ENCODE data around the gene HELT. TPM values are rescaled to one million over a fixed set of nuclear protein-coding genes. Genes with fewer than 3 reads are reported as not detected.

Gene HELT
- total and polyA plus RNA-seq, 10 of the 15 experiments (the other 5 are each of a cell fraction or from before 2014, with no cell fraction given) = not detected

GRCh38 chr4:184991860-184992259 lies 26.4 kb upstream of the HELT start:
- in situ Hi-C loops (cut with MboI) (loop anchor here (10.0 kb wide), 1 partner anchor 63 kb away; no protein-coding TSS in a partner anchor), intact Hi-C loops (cut with micrococcal nuclease; ENCODE audit: unreplicated experiment) (no loop called here)
- ChIA-PET CTCF (no interaction called here), SMC1A (ENCODE audit: uncharacterized antibody, unreplicated experiment) (no interaction called here), RAD21 (ENCODE audit: unreplicated experiment) (no interaction called here), POLR2A (no interaction called here)
- DNase-seq (ENCODE audit: low read depth, low spot score) (no peak), ATAC-seq (no peak), FAIRE-seq (no peak)
- Histone ChIP-seq H3K4me1 (ENCODE audit: control insufficient read depth, insufficient read depth, low read length) (no peaks in the 10 kb centered on the region), H3K4me3 (no peak overlapping the region), H2AFZ (ENCODE audit: control insufficient read depth, low read depth, low read length) (no peak overlapping the region), H4K20me1 (ENCODE audit: control insufficient read depth, insufficient read depth) (no peaks in the 10 kb centered on the region), H3K4me2 (ENCODE audit: control insufficient read depth, insufficient read depth) (no peak overlapping the region), H3K79me2 (ENCODE audit: control insufficient read depth, insufficient read depth, low read length) (no peaks in the 10 kb centered on the region), H3K36me3 (ENCODE audit: control insufficient read depth in 2 of 2, insufficient read depth in 2 of 2, low read length in 1 of 2) (no peaks in the 10 kb centered on the region), H3K27me3 (replicated peaks in 1 of 2; ENCODE audit: control insufficient read depth in 2 of 2, insufficient read depth in 2 of 2, low read length in 1 of 2) (peaks cover 1 to 4% of the 10 kb centered on the region in 2 experiments; a peak in 3 of 4 replicates), H3K27ac (ENCODE audit: control insufficient read depth, insufficient read depth) (no peak overlapping the region), H3K9ac (ENCODE audit: control insufficient read depth, insufficient read depth, low read length) (no peak overlapping the region), H3K9me3 (replicated peaks; ENCODE audit: control insufficient read depth, insufficient read depth, low read length) (no peaks in the 10 kb centered on the region)
- no peak for TF ChIP-seq ZNF207 (IDR thresholded peaks at IDR 0.05; ENCODE audit: borderline replicate concordance)
- TF ChIP-seq TCF12 (IDR thresholded peaks at IDR 0.05; ENCODE audit: low read depth, low read length) = no peak
- no peak for TF ChIP-seq CUX1 (IDR thresholded peaks at IDR 0.05; ENCODE audit: insufficient replicate concordance, low read depth, low read length)
- TF ChIP-seq KAT2A (conservative IDR thresholded peaks at IDR 0.05; ENCODE audit: control insufficient read depth, low read depth, low read length) = no peak
- TF ChIP-seq HCFC1 (IDR thresholded peaks at IDR 0.05; ENCODE audit: low read length) = no peak
- no peak for TF ChIP-seq MEF2A (IDR thresholded peaks at IDR 0.05; ENCODE audit: insufficient read depth, low read depth, low read length)
- no peak for TF ChIP-seq ZBED1 (IDR thresholded peaks at IDR 0.05; ENCODE audit: borderline replicate concordance)
- TF ChIP-seq BHLHE40 (IDR thresholded peaks at IDR 0.05; ENCODE audit: borderline replicate concordance in 1 of 2, low read depth in 2 of 2, low read length in 1 of 2) = no peak
- TF ChIP-seq ATF7 (IDR thresholded peaks at IDR 0.05; ENCODE audit: low read depth) = no peak
- TF ChIP-seq FOS (IDR thresholded peaks at IDR 0.05; ENCODE audit: borderline replicate concordance, extremely low read depth, insufficient read length) = no peak
- no peak for TF ChIP-seq SP1 (IDR thresholded peaks at IDR 0.05; ENCODE audit: low read depth, low read length)
- BruUV-seq (replicated peaks) = no TSS peak
- 33% methylated on average over 6 of the region's 6 CpGs for WGBS (ENCODE audit: insufficient coverage, insufficient replicate concordance, low lambda C conversion rate, missing lambda C conversion rate)

Data from GM12878 (cell line).